HG02884 (cell line): ENCODE results near the gene GGCT.

ENCODE experiments used
- ATAC-seq: cut with Tn5 transposase; IDR thresholded peaks from one replicate; pipeline ENCODE4 v1.9.1; 2021; ENCODE audit warnings: mild to moderate bottlenecking, moderate library complexity; ENCODE audit not compliant: unreplicated experiment

GGCT gene

DNA sequence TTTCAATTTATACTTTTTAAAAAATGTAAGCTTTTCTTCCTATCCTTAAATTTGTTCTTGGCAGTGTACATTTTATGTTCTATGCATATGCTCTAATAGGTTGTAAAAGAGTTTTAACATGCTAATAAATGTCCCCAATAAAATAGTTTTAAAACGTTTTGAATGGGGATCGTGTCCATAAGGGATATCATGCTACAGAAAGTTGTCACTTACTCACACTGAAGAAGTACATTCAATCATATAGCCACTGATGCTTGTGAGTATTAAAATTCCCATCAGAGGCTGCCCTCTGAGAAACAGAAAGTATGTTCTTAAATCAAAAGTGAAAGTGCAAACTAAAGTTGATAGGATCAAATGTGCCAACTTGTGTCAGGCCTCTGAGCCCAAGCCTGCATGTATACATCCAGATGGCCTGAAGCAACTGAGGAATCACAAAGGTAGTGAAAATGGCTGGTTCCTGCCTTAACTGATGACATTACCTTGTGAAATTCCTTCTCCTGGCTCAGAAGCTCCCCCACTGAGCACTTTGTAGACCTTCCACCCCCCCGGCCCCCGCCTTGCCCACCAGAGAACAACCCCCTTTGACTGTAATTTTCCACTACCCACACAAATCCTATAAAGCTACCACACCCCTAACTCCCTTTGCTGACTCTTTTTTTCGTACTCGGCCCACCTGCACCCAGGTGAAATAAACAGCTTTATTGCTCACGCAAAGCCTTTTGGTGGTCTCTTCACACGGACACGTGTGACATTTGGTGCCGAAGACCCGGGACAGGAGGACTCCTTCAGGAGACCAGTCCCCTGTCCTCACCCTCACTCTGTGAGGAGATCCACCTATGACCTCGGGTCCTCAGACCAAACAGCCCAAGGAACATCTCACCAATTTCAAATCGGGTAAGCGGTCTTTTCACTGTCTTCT, 25.2 kb downstream of the GGCT start:
- ATAC-seq = no peak

DNA sequence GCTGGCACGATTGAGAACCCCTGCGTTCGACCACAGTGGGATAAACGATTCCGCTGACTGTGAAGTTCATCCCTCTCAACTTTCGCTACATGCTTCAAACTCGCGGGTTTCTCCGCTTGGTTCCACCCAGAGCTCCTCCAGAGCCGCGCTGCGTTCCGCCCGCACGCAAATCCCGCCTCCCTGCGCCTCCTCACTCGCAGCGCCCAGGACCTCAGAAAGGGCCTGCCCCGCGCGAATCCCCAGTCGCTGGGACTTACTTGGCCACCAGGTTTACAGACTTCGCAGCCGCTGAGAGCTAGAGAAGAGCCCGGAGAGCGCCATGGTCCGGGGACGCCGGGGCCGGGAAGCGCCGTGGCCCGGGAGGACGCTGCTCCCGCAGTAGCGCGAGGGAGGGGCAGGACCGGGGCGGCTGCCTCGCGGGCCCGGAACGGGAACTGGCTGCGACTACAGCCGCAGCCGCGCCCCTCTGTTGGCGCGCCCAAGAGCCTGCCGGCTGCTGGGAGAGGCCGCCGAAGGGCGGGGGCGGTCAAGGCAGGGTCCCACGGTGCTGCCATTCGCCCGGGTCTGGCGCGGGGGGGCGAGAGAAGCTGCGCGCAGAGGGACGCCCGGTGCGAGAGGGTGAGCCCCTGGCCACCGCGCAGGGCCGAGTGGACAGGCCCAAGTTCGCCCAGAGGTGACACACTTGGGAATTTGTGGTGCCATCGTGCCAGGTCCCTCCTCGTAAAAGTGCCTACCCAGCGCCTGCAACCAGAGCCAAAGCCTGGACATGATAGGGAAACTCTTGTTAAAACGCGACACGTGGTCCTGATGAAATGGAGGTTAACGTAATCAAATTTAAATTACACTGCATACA, 26.1 kb downstream of the GGCT start, which contains the start of gene NOD1:
Gene NOD1, minus strand, starts transcription at position 436 of the 853 bp plus-strand sequence. CDS start 21,863 bp downstream, outside the sequence.
- peak; percentile 84 for ATAC-seq

DNA sequence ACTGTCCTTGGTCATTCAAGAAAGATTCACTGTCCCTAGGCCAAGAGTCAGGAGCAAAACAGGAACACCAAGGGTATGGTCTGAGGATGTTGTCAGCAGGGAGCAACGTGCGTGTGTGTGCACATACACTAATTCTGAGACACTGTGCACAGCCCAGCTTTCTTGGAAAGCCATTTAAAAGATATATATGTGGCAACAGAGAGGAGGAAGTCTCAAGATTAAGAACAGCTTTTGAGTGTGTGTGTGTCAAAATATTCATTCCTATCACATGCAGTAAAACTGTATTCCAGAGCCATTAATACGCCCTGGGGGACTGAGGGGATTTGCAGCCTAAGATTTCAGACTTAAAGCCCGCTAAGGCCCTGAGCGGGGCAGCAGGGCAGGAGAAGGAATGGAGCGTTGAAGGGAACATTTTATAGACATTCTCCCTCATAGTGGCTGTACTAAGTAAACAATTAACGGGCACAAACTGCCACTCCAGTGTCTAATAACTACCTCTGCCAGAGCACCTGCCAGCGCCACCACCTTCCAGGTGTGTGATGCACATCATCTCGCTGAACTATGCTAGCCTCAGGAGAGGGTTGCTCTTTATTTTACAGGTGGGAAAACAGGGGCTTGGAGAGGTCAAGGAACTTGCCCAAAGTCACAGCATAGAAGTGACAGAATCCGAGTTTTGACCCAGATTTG, 28.0 kb downstream of the GGCT start:
- no peak for ATAC-seq

DNA sequence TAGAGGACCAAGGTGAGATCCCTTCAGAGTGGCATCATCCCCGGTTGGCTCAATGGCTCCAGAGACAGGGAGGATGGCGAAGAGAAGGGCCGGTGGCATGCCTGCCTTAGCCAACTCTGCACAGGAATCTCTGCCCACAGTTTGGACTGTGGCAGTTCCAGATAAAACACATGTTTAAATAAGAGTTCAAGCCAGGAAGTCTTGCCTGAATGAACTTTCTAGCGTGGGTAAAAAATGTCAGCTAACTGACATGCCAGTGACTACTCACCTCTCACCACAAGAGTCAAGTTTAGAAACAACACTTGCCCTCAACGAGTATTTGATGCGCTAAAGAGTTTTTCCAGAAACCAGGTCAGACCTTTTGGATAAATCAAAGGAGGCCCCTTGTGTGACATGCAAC, 29.0 kb downstream of the GGCT start:
- no peak for ATAC-seq

DNA sequence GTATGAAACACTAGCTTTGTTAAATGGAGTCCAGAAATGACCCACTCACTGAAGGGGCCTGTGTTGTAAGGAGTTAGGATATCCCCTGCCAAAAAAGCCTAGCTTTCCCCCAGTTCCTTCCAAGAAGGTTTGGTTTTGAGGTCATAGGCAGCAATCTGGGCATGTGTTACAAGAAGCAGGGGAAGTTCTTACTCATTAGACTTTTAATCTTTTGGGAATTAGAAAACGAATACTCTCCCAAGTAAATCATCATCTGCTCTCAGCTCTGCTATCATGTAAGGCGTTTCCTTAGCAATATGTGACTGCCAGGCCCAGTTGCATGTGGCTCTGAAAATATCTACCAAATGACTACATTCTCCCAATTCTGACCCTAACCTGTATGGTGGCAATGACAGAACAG, 29.7 kb downstream of the GGCT start:
- ATAC-seq = no peak

DNA sequence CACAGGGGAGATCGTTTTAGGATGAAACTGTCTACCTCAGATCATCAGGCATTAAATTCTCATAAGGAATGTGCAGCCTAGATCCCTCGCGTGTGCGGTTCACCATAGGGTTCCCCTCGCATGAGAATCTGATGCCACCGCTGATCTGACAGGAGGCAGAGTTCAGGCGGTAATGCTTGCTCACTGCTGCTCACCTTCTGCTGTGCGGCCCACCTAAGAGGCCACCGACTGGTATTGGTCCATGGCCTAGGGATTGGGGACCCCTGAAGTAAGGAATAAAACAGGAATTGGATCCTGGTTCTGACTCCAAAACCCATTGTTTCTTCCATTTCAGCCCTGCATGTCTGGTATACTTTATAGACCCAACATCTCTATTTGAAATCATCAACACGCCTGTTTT, 30.1 kb downstream of the GGCT start:
- no peak for ATAC-seq

DNA sequence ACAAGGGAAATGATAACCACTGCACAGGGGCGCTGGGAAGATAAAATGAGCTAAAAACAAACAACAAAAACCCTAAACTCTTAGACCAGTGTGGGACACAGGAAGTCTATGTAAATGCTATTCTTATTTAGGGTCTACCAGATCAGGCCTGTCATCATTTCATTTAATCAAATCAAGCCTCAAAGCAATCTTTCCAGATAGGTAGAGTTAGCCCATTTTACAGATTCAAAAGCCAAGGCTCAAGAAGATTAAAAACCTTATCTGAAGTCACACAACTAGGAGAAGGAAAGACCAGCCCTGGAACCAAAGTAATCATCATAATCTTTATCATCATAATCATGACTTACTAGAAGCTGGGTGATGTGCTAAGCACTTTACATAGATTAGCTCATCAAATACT, 30.7 kb downstream of the GGCT start:
- no peak for ATAC-seq

DNA sequence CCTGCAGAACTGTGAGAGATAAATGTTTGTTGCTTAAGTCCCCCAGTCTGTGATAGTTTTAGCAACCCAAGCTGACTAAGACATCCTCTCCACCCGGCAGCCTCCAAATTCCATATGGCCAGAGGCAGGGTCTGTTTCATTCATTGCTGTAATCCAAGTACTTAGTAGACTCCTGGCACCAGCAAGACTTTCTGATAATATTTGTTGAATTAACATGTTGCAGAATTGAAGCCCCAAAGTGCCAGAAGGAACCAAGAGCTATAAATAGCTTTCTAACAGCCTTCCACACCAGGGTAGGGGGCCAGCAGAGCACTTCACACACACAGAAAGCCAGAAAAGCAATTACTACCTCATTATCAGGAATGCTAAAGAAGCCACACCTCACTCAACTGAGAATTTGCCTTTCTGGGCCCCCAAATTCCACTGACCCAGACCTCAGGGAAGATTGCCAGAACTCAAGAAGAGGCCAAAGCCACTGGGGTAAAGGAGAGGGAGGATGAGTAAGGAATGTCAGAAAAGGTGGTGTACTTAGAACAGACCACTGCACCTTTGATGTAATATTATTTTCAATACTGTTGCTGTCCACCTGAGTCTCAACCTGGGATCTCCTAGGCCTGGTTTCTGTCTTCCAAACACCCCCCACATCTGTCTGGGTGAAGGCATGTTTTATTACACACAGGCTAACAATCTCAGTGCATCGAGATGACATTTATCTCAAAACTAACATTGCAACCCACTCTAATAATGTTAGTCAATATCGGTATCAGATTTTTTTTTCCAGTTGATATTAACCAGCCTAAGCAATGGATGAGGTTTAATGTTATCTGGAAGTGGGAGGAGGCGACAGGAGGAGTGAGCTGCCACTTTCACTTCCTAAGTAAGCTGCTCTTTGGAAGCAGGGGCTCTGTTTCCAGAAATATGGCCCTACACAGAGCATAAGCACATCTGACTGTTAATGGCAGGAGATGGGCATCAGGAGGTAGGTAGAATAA, 31.5 kb downstream of the GGCT start:
- ATAC-seq = no peak

DNA sequence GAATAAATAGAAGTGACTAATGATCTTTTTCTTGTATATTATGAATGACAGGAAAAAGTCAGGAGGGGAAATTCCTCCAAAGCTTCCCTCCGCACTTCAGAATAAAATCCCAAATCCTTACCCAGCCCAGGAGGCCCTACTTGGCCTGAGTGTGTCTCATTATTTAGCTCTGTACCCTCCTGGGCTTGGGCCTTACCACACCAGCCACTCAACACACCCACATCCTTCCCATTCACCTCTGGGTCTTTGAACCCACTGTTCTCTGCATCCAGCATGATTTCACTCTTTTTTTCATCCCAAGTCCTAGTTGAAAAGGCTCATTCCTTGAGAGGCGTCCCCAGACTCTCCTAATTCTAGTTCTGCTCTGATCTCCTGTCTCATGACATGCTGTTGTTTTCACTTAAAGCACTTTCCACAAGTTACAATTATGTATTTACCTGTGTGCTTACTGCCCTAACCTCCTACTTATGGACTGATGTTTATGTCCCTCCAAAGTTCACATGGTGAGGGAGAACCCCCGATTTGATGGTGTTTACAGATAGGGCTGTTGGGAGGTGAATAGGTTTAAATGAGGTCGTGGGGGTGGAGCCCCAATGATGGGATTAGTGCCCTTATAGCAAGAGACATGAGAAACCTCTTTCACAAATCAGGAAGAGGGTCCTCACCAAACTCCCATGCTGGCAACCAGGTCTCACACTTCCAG, 32.4 kb downstream of the GGCT start:
- ATAC-seq = no peak

DNA sequence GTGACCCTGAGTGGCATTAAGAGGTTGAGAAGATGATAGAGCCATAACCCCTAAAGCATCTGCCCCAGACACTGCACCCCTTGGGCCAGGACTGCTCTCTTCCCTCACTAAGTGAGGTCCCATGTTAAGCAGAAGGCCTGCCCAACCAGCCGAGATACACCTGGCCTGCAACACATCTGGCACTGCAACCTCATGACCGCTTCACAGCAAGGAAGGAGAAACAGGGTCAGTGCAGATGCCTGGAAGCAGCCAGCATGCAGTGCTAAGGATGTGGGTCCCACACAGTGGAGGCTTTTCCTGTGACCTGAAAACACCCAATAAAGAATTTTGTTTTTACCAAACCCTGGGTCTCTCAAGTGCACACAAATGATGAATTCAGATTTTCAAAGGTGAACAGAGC, 33.4 kb downstream of the GGCT start:
- no peak for ATAC-seq

DNA sequence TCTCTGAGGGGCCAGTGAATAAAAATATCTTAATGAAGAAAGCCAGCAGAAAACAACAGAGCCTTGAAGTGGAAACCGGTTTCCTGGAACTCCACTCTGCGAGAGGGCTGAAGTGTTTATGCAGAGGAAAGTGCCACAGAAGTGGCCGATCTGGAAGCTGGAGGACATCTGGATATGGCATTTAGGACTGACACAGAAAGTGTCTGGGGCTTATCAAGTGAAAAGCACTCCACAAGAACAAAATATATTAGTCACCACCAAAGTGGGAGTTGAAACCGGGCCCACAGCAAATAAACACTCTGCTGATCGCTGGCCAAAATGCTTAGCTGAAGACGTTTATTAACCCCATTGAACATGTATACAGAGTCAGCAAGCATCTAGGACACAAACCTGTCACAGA, 33.9 kb downstream of the GGCT start:
- ATAC-seq = no peak

DNA sequence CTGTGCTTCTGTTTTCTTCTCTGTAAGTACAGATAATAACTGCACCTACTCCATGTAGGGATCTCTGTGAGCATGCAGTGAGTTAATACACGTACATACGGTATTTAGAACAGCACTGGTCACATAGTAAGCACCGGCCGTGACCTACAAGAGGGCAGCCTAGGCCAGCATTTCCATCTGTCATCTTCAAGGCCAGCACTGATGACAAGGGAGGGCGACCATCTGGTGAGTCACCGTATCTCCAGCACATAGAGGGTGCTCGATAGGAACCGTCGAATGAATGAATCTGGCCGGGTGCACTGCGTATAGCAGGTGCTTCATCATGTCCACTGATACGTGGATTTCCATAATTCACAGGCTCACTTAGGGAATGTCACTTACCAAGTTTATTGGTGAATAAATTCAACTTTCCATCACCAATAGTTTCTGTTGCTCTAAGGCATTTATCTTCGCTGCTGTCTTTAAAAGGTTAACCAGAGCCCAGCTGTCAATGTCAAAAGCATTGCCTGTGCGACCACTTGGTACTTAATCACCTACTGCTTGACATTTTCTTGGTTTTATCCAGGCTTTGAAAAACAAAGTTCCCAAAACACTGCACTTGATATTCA, 34.4 kb downstream of the GGCT start:
- no peak for ATAC-seq

DNA sequence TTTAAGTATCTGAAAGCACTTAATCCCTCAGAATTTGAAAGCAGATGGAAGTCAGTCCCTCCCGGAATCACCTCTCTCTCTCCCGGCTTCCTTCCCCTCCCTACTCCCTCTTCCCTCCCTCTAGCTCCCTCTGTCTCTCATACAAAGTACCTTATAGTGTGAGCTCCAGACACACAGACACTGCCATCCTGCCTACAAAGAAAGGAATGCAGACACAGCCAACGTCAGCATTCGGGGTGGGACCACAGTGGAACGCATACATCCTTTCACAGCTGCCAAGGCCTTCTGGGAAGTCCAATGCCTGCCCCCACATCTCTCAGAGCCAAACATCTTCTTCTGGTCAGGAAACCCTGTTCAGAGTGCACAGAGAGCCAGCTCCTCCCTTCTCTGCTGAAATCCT, 35.3 kb downstream of the GGCT start:
- no peak for ATAC-seq

DNA sequence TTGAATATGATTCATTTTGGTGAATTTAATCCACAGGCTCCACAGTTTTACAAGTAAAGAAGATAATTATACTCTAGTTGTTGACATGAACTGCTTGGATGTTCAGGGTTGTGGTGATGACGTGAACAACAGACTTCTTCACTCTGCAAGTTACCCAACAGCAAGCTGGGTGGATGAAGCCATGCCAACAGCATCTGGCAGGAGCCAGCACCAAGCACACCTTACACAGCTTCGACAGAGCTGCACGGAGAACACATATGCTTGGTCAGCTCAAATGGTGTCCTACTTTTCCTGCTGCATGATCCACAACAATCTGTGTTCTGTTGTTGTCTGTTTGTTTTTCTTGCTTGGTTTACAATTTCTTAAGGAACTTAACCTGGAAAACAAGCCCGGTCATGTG, 35.8 kb downstream of the GGCT start:
- no peak for ATAC-seq

DNA sequence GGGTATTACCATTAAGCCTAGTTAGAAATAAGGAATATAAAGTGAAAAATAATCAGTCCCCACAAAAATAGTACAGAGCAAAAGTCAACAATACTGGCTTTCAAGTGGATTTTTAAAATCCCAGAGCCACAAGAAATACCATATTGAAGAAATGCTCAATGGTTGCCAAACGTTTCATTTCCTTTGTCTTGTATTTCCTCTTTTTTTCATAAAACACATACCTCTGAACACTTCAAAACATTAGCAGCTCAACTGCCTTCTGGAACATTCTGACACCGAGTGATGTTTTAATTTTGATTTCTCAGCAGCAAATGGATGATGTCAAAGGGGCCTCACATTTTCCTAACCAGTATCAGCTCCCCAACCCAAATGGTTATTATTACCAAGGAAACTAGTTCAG, 36.6 kb downstream of the GGCT start:
- ATAC-seq = no peak

DNA sequence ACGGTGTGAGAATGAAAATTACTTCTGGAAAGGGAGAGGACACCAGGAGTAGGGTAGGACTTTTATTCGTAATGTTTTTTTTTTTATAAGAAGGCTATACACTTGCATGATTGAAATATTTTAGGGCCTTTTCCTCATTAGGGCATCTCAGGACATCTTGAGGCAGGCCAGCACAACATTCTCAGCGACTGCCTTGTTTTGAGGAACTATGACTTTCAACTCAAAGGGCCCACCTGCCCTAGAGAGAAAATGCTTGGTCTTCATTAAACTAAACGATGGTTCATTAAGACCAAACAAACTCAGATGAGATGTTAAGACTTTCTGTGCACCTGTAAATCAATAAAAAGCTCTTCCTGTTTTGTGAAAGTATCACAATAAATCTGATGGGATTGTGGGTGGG, 37.4 kb downstream of the GGCT start:
- no peak for ATAC-seq

DNA sequence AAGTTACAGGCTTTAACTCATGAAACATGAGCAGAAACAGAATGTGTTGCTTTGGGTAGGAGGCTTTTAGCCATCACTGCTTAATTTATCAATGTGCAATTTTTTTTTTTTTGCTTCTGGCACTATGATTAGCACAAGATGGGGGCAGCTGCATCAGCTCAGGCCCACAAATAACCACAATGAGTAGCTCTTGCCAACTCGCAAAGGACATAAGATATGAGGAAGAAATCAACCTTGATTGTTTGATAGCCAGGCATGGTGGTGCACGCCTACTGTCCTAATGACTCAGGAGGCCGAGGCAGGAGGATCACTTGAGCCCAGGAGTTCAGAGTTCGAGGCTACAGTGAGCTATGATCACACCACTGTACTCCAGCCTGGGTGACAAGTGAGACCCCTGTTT, 38.4 kb downstream of the GGCT start:
- ATAC-seq = no peak

DNA sequence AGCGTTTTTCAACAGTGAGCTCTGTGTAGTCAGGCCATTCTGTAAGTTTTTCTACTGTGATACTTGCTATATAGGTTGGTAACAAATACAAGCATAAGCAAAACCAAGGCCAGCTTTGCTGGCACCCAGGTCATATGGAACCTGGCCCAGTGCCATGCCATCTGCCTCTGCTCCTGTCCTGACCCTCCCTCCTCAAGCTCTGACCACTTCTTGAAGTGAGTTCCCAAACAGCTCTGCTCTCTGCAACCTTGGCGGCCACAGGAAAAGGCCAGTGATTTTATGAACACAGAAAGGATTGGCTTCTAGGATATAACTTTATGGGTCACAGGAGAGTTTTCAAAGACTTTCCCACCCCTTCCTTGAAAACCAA, 38.8 kb downstream of the GGCT start:
- ATAC-seq = no peak
